K562 (cell line): ENCODE data around the gene MYO15B. TPM values are rescaled to one million over a fixed set of nuclear protein-coding genes. Genes with fewer than 3 reads are reported as not detected.

Experiments used
- ATAC-seq: fragments of 200-7000 bp; cut with Tn5 transposase; 3 replicates; pipeline ENCODE4 v1.9.1; 2020; ENCODE audit warnings: moderate library complexity
- BruUV-seq: library from RNA; stranded (reverse); fragments of 400-500 nt; replicated peaks from 2 replicates; lab custom pipeline; 2021; lab: Mats Ljungman, UMichigan
- CTCF ChIA-PET: fragments of 300-600 bp; formaldehyde crosslinking; extraction: SDS; loops from one replicate; lab custom pipeline; 2021; ENCODE audit warnings: low intra/inter-chr PET ratio; lab: Yijun Ruan, JAX
- POLR2A ChIA-PET: fragments of 300-600, 350-650 bp; sonication (Branson Sonifier 250); formaldehyde crosslinking; extraction: SDS; loops from one replicate; lab custom pipeline; 2021; ENCODE audit warnings: antibody characterized with exemption, inconsistent platforms; lab: Yijun Ruan, JAX
- DNase-seq, 4 experiments: peaks; one replicate each; pipeline versions ENCODE4 v3.0.0 to v3.0.0-alpha.2; 2011 to 2018; ENCODE audit warnings: low spot score in 3 of 4, mixed read lengths in 3 of 4; ENCODE audit errors: extremely low read depth in 1 of 4
- FAIRE-seq: peaks from 2 replicates; lab custom pipeline; 2011; peaks lifted over from hg19 to GRCh38; lab: Jason Lieb, UNC
- H2AFZ ChIP-seq: 2 replicates; pipeline ENCODE4 v1.6.0; 2011; ENCODE audit warnings: low read depth, low read length, control low read depth, inconsistent platforms
- H3K27ac ChIP-seq: fragments of 200-600 bp; 3 replicates; pipeline ENCODE4 v1.8.0; 2011; ENCODE audit warnings: low read depth, mild to moderate bottlenecking, control low read depth, inconsistent platforms, low read length, moderate library complexity, mixed read lengths; ENCODE audit errors: extremely low read depth
- H3K27me3 ChIP-seq, 2 experiments: fragments of 300-600 bp in 1 of 2; 2 replicates in 1 of 2; 3 replicates in 1 of 2; pipeline versions ENCODE4 v1.6.0 to v1.8.0; 2011; ENCODE audit warnings: inconsistent platforms in 2 of 2, low read length in 2 of 2, mild to moderate bottlenecking in 1 of 2, mixed read lengths in 1 of 2, moderate library complexity in 1 of 2; ENCODE audit not compliant: control insufficient read depth in 2 of 2, insufficient read depth in 2 of 2
- H3K36me3 ChIP-seq: fragments of 300-600 bp; 3 replicates; pipeline ENCODE4 v1.8.0; 2011; ENCODE audit warnings: mild to moderate bottlenecking, low read length, inconsistent platforms; ENCODE audit not compliant: control insufficient read depth, insufficient read depth
- H3K4me1 ChIP-seq, 2 experiments: fragments of 200-600 bp in 1 of 2; replicated peaks in 1 of 2; 2 replicates in 1 of 2; 3 replicates in 1 of 2; pipeline versions ENCODE4 v1.5.1 to v1.8.0; 2011; ENCODE audit warnings: inconsistent platforms in 2 of 2, low read length in 2 of 2, mild to moderate bottlenecking in 1 of 2, mixed read lengths in 1 of 2, moderate library complexity in 1 of 2; ENCODE audit not compliant: control insufficient read depth in 2 of 2, insufficient read depth in 2 of 2
- H3K4me2 ChIP-seq: 2 replicates; pipeline ENCODE4 v1.6.1; 2011; ENCODE audit warnings: low read length, control low read depth, inconsistent platforms, mixed read lengths; ENCODE audit not compliant: insufficient read depth
- H3K4me3 ChIP-seq: fragments of 200-600 bp; sonication (generic), shearing (Covaris generic); 2 replicates; pipeline ENCODE4 v1.5.1; 2016; ENCODE audit warnings: control low read depth, inconsistent platforms
- H3K79me2 ChIP-seq: fragments of 200-600 bp; 3 replicates; pipeline ENCODE4 v1.8.0; 2011; ENCODE audit warnings: low read length, inconsistent platforms; ENCODE audit not compliant: control insufficient read depth, insufficient read depth
- H3K9ac ChIP-seq, 2 experiments: 2 replicates each; pipeline versions ENCODE4 v1.6.0 to v1.6.1; 2011; ENCODE audit warnings: low read depth in 2 of 2, low read length in 2 of 2, control low read depth in 1 of 2, inconsistent platforms in 1 of 2, mild to moderate bottlenecking in 1 of 2, mixed read lengths in 1 of 2; ENCODE audit not compliant: insufficient read depth in 1 of 2
- H3K9me1 ChIP-seq: one replicate; pipeline ENCODE4 v1.6.0; 2011; ENCODE audit warnings: inconsistent platforms, mild to moderate bottlenecking, low read length, moderate library complexity; ENCODE audit not compliant: control insufficient read depth, insufficient read depth
- H3K9me3 ChIP-seq: replicated peaks from 2 replicates; pipeline ENCODE4 v1.5.1; 2011; ENCODE audit warnings: low read depth, low read length, inconsistent platforms; ENCODE audit not compliant: control insufficient read depth, insufficient read depth
- H4K20me1 ChIP-seq: replicated peaks from 2 replicates; pipeline ENCODE4 v1.6.1; 2011; ENCODE audit warnings: low read length, inconsistent platforms, mixed read lengths; ENCODE audit not compliant: control insufficient read depth, insufficient read depth
- ATF2 ChIP-seq: sonication (generic); formaldehyde crosslinking; IDR thresholded peaks from 2 replicates; pipeline ENCODE4 v1.8.1; 2022; ENCODE audit warnings: missing genetic modification reagents
- CHD4 ChIP-seq: fragments of 200-600 bp; sonication (generic); IDR thresholded peaks from 3 replicates; pipeline ENCODE4 v1.6.1; 2012; ENCODE audit warnings: low read depth, mild to moderate bottlenecking, mixed read lengths, low read length, inconsistent platforms; ENCODE audit not compliant: insufficient read depth, insufficient replicate concordance, poor library complexity, severe bottlenecking
- GABPB2 ChIP-seq: fragments of 250-450 bp; sonication (Bioruptor Pico); conservative IDR thresholded peaks from 2 replicates; pipeline ENCODE4 v1.5.1; 2021; ENCODE audit warnings: mild to moderate bottlenecking
- KLF13 ChIP-seq: fragments of 450-650 bp; IDR thresholded peaks from 2 replicates; pipeline ENCODE4 v1.6.1; 2016; ENCODE audit warnings: missing genetic modification characterization, low read depth, mild to moderate bottlenecking, missing compliant biosample characterization, moderate library complexity, borderline replicate concordance
- MECOM ChIP-seq: fragments of 250-450 bp; sonication (Bioruptor Pico); IDR thresholded peaks from 2 replicates; pipeline ENCODE4 v1.8.0; 2022; ENCODE audit warnings: inconsistent platforms
- NCOA6 ChIP-seq: fragments of 450-650 bp; IDR thresholded peaks from 2 replicates; pipeline ENCODE4 v1.6.1; 2017; ENCODE audit warnings: mild to moderate bottlenecking
- NFIX ChIP-seq: fragments of 250-450 bp; sonication (Bioruptor Pico); IDR thresholded peaks from 2 replicates; pipeline ENCODE4 v1.4.0; 2020; ENCODE audit warnings: low read depth, mild to moderate bottlenecking, moderate library complexity
- RBBP5 ChIP-seq: fragments of 200-600 bp; sonication (generic); IDR thresholded peaks from 2 replicates; pipeline ENCODE4 v1.6.1; 2012; ENCODE audit warnings: borderline replicate concordance, mild to moderate bottlenecking, low read length, control low read depth, inconsistent platforms; ENCODE audit not compliant: insufficient read depth, poor library complexity, severe bottlenecking
- TBP ChIP-seq: optimal IDR thresholded peaks from 2 replicates; pipeline ENCODE3; 2011; ENCODE audit warnings: low read depth, low read length, improper control_type of control experiment
- TCF7 ChIP-seq: sonication (generic); IDR thresholded peaks from 2 replicates; pipeline ENCODE4 v1.6.1; 2016; ENCODE audit warnings: antibody characterized with exemption, borderline replicate concordance
- TRIM28 ChIP-seq: fragments of 450-650 bp; IDR thresholded peaks from 2 replicates; pipeline ENCODE4 v1.6.1; 2017
- XRCC4 ChIP-seq: IDR thresholded peaks from one replicate; pipeline ENCODE4 v1.6.1; 2011; ENCODE audit not compliant: insufficient read depth, insufficient read length; ENCODE audit errors: extremely low read depth
- ZNF280A ChIP-seq: fragments of 450-650 bp; IDR thresholded peaks from 2 replicates; pipeline ENCODE4 v1.6.1; 2018; ENCODE audit warnings: mild to moderate bottlenecking, low read depth; ENCODE audit not compliant: partially characterized antibody
- ZNF395 ChIP-seq: fragments of 200-800 bp; sonication (Bioruptor generic); IDR thresholded peaks from 2 replicates; pipeline ENCODE4 v1.6.1; 2017; ENCODE audit warnings: missing genetic modification characterization, missing compliant biosample characterization
- ZNF764 ChIP-seq: fragments of 250-450 bp; sonication (Bioruptor Pico); IDR thresholded peaks from 2 replicates; pipeline ENCODE4 v1.4.0; 2020; ENCODE audit warnings: low read depth, mild to moderate bottlenecking, moderate library complexity
- WGBS: fragments of 100-300 bp; shearing (Covaris generic); methylation state at CpG from one replicate; pipeline ENCODE4 v1.1.6; 2016; ENCODE audit warnings: low coverage, mixed read lengths; ENCODE audit not compliant: insufficient coverage; ENCODE audit errors: missing lambda C conversion rate; 5-methylcytosine and 5-hydroxymethylcytosine counted together
- in situ Hi-C: fragments of 300-500 bp; cut with MboI; formaldehyde crosslinking; loops from 4 replicates; pipeline ENCODE4 v1.15.0; 2018; ENCODE audit warnings: inconsistent platforms, mixed read lengths
- intact Hi-C: fragments of 100-400 bp; cut with micrococcal nuclease; formaldehyde crosslinking; loops from 2 replicates; pipeline ENCODE4 v1.14.2; 2022
- polyA plus RNA-seq, 8 experiments: library from polyadenylated mRNA; depleted of rRNA in 4 of 8; stranded (reverse) in 5 of 8; unstranded in 3 of 8; fragments of >200 nt; fragmentation: Nextera tagmentation in 2 of 8; fragmentation: Illumina TruSeq in 1 of 8; extraction: Ambion mirVana in 2 of 8; extraction: Trizol in 1 of 8; gene quantifications; 2 replicates each; pipeline versions ENCODE4 v1.2.1 to v1.2.3, GENCODE V29; 2011 to 2014; ENCODE audit warnings: inconsistent platforms in 1 of 8, missing spikeins in 1 of 8
- total RNA-seq, 7 experiments: library from RNA; depleted of rRNA in 6 of 7; stranded (reverse); fragments of >200 nt in 6 of 7; fragmentation: Illumina TruSeq in 2 of 7; extraction: Trizol in 2 of 7; gene quantifications; 2 replicates each; pipeline versions ENCODE4 v1.2.1 to v1.2.3, GENCODE V29; 2011 to 2021; ENCODE audit warnings: low replicate concordance in 1 of 7

MYO15B gene
- total and polyA plus RNA-seq, 9 of the 15 experiments (the other 6 are each of a cell fraction or from before 2014, with no cell fraction given): 0.05 to 3.1 (median 0.83) TPM; not detected in 2

GRCh38 chr17:75571885-75572215 is 15.8 kb upstream of the MYO15B start:
- no peak overlapping the region for H3K4me2 ChIP-seq
- TF ChIP-seq MECOM (CRISPR knock-in tag) (no peak), KLF13 (tag) (no peak), XRCC4 (no peak), CHD4 (no peak), TCF7 (no peak), ATF2 (CRISPR knock-in tag) (no peak), TBP (no peak), TRIM28 (no peak), NFIX (CRISPR knock-in tag) (no peak), ZNF764 (no peak), NCOA6 (no peak), GABPB2 (CRISPR knock-in tag) (no peak), RBBP5 (no peak), ZNF280A (no peak), ZNF395 (no peak)

More at GRCh38 chr17:75571885-75572215, 15.8 kb upstream of the MYO15B start:
- no peaks in the 10 kb centered on the region for H3K27me3 ChIP-seq
- BruUV-seq: no TSS peak
- no peaks in the 10 kb centered on the region for H4K20me1 ChIP-seq
- whole genome bisulfite sequencing: 87% methylated on average over 13 of the region's 16 CpGs
- no peak overlapping the region for H3K4me3 ChIP-seq
- peaks cover 10 to 43% of the 10 kb centered on the region in 2 experiments; a peak in 4 of 5 replicates for H3K4me1 ChIP-seq
- DNase-seq (no peak), FAIRE-seq (no peak), ATAC-seq (no peak)
- H3K9ac ChIP-seq: peak overlapping the region in 1 of 2 experiments; percentile 77; a peak in 2 of 4 replicates
- peak overlapping the region; percentile 57; the same call in 1 of the 3 replicates for H3K27ac ChIP-seq
- H3K9me3 ChIP-seq: no peaks in the 10 kb centered on the region
- H3K36me3 ChIP-seq: no peaks in the 10 kb centered on the region; the same call in 2 of the 3 replicates
- in situ Hi-C loops (no loop called here), intact Hi-C loops (no loop called here)
- ChIA-PET CTCF (no interaction called here), POLR2A (no interaction called here)
- no peaks in the 10 kb centered on the region for H3K79me2 ChIP-seq
- no peak overlapping the region for H2AFZ ChIP-seq
- H3K9me1 ChIP-seq: no peaks in the 10 kb centered on the region
